GM18502 (cell line): ENCODE measurements around the gene HAUS6.
A peak's percentile ranks its signal among the peaks of the same experiment; 100 is the strongest.
"Not testable (repeated sequence)": the region's sequence is repeated elsewhere in the genome, so short reads cannot be mapped to it uniquely, and the experiment has no call there.

ENCODE experiments used
- ATAC-seq: cut with Tn5 transposase; IDR thresholded peaks from one replicate; pipeline ENCODE4 v1.9.1; 2021; ENCODE audit warnings: mild to moderate bottlenecking; ENCODE audit not compliant: unreplicated experiment, poor library complexity

Gene HAUS6

DNA sequence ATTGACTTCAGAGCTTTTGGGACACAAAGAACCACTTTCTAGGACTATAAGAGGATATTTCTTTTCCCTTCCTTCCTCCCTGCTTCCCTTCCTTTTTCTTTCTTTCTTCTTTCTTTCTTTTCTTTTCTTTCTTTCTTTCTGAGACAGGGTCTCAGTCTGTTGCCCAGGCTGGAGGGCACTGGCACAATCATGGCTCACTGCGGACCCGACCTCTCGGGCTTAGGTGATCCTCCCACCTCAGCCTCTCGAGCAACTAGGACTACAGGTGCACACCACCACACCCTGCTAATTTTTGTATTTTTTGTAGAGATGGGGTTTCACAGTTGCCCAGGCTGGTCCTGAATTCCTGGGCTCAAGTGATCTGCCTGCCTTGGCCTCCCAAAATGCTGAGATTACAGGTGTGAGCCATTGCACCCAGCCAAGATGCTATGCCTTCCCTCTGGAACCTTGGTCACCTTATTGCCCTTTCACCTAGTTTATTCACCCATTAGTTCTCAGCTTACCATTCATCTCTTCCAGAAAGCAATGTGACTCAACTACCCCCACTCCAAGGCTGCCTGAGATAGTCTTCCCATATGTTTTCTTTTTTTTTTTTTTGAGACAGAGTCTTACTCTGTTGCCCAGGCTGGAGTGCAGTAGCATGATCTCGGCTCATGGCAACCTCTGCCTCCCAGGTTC is 14.5 kb upstream of the HAUS6 start:
- no peak for ATAC-seq

DNA sequence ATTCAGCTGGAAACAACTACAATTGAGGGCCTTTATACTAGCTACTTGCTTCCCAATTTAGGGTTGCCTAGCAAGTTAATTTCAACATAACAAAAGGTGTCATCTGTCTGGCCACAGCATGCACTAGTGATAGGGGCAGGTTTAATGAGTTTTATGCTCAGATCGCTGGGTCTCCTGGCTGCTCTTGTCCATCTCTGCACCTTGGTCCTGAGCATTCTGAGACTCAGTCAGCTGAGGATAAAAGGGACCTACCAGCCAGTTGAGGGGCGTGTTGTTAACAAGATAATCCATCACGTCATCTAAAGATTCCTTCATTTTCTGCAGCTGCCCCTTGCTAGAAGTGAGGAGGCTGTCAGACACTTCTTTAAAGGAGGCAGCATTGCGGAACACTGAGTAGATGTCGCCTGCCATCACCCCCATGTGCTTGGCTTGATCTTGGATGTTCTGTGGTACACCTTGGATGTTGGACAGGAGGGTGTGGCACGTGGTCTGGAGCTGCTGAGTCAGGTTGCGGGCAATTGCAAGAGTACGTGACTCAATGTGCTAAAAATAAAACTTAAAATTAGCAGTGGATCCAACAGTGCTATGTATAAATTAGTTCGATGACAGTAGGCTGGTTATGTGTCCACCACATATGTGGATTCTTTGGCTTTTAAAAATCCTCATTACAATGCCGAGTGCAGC is 13.5 kb upstream of the HAUS6 start:
- no peak for ATAC-seq

DNA sequence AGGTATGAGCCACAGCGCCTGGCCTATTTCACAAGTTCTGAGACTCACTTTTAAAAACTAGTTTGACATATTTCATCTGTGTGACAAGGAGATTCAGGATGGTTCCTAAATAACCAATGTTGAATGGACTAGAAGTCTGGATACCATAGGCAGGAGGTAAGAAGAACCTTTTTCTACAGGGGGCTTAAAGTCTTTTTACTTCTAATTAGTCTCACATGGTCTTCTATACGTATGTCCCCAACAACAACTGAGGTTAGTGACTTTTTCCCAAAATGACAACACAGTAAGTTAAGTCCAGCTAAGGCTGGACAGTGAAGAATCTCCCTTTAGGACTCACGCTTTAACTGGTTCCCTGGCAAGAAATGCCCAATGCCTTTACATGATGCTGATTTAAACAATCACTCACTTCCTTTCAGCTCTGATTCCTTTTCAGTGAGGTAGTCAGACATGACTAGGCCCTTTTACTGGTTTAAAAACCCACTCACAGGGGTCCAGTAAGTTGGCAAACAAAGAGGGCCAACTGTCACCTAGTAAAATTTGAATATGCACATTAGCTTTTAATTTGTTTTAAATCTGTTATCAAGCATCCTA is 12.1 kb upstream of the HAUS6 start:
- no peak for ATAC-seq

DNA sequence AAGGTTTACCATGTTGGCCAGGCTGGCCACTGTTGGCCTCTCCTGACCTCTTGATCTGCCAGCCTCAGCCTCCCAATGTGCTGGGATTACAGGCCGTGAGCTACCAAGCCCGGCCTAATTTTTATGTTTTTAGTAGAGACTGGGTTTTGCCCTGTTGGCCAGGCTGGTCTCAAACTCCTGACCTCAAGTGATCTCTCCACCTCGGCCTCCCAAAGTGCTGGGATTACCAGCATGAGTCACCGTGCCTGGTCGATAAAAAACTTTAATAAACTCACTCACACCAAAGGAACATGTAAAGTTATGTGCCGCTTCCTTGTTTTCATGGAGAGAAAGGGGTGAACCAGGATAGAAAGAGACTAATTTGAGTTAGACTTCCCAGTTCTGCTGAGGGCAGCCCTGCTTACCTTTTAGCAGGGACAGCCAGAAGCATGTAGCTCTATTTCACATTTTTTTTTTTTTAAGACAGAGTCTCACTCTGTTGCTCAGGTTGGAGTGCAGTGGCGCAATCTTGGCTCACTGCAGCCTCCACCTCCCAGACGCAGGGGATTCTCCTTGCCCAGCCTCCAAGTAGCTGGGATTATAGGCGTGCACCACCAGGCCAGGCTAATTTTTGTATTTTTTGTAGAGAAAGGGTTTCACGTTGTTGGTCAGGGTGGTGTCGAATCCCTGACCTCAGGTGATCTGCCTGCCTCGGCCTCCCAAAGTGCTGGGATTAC is 11.4 kb upstream of the HAUS6 start:
- no peak for ATAC-seq

DNA sequence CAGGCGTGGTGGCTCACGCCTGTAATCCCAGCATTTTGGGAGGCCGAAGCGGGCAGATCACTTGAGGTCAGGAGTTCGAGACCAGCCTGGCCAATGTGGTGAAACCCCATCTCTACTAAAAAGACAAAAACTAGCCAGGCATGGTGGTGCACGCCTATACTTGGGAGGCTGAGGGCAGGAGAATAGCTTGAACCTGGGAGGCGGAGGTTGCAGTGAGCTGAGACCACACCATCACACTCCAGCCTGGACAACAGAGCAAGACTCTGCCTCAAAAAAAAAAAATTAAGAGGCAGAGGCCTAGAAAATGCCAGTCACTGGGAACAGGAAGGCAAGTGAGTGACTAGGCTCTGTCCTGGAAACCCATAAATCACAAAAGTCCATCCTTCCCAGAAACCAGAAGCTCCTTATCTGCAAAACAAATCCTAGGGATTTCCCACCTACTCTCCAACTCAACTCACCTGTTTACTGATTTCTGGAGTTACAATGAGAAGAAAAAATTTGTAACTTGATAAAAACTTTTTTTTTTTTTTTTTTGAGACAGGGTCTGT is 10.4 kb upstream of the HAUS6 start:
- ATAC-seq, result not testable (repeated sequence)

DNA sequence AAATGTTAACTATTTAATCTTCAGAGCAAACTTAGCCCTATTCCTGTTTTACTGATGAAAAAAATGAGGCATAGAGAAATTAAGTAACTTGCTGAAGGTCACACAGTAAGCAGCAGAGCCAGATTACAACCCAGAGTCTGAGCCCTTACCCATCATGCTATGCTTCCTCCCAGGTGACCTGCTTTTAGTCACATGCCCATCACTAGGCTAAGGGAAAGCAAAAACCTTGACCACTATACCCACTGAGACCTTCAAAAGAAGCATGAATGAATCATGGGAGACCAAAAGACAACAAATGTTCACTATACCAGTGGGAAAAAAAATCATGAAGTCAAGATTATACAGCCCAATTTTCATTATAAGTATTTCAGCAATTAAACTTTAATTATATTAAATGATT is 5.3 kb upstream of the HAUS6 start:
- ATAC-seq, result no peak

DNA sequence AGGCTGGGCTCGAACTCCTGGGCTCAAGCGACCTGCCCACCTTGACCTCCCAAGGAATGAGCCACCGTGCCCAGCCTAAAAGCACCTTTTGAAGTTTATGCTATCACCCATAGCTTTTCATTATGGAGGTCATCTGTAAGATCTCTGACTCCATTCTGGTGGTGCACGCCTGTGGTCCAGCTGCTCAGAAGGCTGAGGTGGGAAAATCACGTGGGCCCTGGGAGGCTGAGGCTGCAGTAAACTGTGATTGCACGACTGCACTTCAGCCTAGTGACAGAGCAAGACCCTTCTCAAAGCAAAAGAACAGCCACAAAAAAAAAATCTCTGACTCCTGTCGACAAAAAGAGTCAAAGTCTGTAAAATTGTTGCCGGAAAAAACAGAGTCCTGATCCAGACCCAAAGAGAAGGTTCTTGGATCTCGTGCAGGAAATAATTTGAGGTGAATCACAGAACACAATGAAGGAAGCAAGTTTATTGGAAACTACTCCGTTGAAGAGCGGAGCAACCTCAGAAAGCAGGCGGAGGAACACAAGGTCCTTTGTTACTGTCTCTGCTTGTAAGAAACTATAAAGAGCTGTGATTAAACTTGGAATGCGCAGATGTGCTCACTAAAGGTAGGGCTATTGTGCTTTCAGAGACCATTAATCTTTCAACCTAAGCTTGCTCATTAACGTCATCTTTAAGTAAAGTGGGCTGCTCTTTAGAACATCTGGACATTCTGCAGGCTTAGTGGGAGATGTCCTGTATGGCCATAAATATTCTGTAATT is 2.0 kb upstream of the HAUS6 start:
- ATAC-seq, result no peak

DNA sequence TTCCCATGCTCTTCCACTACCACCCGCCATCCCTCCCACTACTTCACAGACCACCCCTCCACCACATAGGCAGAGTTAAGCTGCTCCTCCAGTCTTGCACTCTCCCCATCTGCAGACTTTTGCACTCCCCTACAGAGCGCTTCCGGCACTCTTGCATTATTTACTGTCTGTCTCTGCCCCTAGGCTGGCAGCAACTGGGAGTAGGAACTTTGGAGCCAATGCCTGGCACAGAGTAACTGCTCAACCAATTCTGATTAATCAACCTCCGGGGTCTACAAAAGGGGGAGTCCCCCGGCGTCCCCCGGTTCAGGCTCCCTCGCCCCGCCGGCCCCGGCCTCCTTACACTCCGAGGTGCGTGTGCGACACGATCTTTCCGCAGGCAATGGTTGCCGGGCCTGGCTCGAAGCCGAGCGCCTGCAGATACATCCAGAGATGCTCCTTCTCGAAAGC is 498 bp downstream of the HAUS6 start:
- peak; percentile 34 for ATAC-seq

DNA sequence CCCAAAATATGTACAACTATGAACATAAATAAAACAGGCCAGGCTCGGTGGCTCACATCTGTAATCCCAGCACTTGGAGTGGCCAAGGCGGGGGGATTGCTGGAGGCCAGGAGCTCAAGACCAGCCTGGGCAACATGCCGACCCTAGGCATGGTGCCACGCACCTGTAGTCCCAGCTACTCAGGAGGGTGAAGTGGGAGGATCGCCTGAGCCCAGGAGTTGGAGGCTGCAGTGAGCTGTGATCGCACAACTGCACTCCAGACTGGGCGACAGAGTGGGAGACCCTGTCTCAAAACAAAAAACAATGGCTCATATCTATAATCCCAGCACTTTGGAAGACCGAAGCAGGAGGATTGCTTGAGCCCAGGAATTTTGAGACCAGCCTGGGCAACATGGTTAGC is 1.5 kb downstream of the HAUS6 start:
- ATAC-seq, result no peak

DNA sequence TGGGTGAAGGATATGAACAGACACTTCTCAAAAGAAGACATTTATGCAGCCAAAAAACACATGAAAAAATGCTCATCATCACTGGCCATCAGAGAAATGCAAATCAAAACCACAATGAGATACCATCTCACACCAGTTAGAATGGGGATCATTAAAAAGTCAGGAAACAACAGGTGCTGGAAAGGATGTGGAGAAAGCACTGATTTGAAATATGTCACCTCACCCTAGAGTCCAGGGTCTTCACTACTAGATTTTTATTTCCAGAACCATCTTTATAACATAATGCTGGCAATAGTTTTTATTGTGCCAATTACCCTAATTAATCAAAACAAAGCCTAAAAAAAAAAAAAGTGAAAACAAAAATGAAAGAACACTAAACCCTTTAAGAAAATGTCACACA is 5.3 kb downstream of the HAUS6 start:
- ATAC-seq, result not testable (repeated sequence)

DNA sequence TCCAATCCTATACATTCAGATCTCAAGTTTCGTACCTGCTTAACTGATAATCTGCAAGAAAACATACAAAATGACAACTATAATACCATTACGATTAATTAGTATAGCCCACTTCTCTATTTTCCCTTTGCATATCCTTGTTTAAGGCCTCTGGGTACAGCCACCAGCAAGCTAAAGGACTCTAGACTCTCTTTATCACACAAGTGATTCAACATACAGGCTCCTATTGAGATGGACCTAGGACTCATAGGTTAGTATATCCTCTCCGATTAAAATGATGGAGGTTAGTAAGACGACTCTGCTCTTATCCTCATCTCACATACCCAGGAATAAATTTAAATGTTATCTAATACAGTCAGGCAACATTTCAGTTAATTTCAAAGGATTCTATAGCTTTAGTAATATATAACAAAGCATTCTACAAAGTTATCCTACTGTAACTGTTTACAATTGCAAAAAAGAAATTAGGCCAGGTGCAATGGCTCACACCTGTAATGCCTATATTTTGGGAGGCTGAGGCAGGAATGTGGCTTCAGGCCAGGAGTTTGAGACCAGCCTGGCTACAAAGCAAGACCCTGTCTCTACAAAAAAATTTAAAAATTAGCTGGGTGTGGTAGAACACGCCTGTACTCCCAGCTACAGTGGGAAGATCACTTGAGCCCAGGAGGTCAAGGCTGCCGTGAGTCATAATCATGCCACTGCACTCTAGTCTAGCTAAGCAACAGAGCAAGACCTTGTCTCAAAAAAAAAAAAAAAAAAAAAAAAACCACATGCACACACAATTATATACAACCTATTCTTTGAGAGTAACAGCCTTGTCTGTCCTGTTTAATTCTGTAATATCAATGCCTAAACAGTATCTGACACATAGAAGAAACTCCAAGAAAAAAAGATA is 15.4 kb downstream of the HAUS6 start:
- no peak for ATAC-seq

GRCh38 chr9:19085295-19085694 is 17.4 kb downstream of the HAUS6 start:
- ATAC-seq, result peak; percentile 64

GRCh38 chr9:19074836-19075235 is 27.9 kb downstream of the HAUS6 start:
- ATAC-seq, result no peak

GRCh38 chr9:19074229-19074628 is 28.5 kb downstream of the HAUS6 start:
- ATAC-seq, result no peak

DNA sequence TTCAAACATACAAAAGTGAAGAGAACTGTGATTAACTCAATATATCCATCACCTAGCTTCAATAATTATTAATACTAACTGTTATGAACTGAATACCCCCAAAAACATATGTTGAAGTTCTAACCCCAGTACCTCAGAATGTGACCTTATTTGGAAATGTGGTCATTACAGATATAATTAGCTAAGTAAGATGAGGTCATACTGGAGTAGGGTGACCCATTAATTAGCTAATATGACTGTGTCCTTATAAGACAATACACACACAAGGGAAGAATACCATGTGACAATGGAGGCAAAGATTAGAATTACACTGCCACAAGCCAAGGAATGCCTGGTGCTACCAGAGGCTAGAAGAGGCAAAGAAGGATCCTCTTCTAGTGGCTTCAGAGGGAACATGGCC is 45.7 kb downstream of the HAUS6 start:
- ATAC-seq, result no peak

- no peak for ATAC-seq
Observed at GRCh38 chr9:19050637-19051591, 51.8 kb downstream of the HAUS6 start.

GRCh38 chr9:19049917-19050636 is 52.6 kb downstream of the HAUS6 start:
- ATAC-seq, result no peak
